Smooth muscle cell (in vitro differentiated cells): Measurements from ENCODE around the gene PDE4A. TPM values are rescaled to one million over a fixed set of nuclear protein-coding genes. Genes with fewer than 3 reads are reported as not detected.
A peak's percentile ranks its signal among the peaks of the same experiment; 100 is the strongest.
"Not testable (repeated sequence)": the region's sequence is repeated elsewhere in the genome, so short reads cannot be mapped to it uniquely, and the experiment has no call there.

ENCODE experiments used
- DNase-seq: peaks from one replicate; lab custom pipeline; 2025; ENCODE audit not compliant: unreplicated experiment; lab: John Stamatoyannopoulos, UW
- H2AFZ ChIP-seq: fragments of 200-600 bp; sonication (generic); 2 replicates; pipeline ENCODE4 v1.6.0; 2016; ENCODE audit warnings: antibody characterized with exemption, low read depth, mild to moderate bottlenecking
- H3F3A ChIP-seq: fragments of 200-600 bp; sonication (generic); 2 replicates; pipeline ENCODE4 v1.6.0; 2017; ENCODE audit warnings: antibody characterized with exemption, low read depth
- H3K27ac ChIP-seq: fragments of 200-600 bp; sonication (generic); 2 replicates; pipeline ENCODE4 v1.5.1; 2016; ENCODE audit warnings: low read depth, mild to moderate bottlenecking
- H3K27me3 ChIP-seq: fragments of 200-600 bp; sonication (generic); 2 replicates; pipeline ENCODE4 v1.6.1; 2016; ENCODE audit warnings: low read depth, mild to moderate bottlenecking
- H3K36me3 ChIP-seq: fragments of 200-600 bp; sonication (generic); 2 replicates; pipeline ENCODE4 v1.5.1; 2016; ENCODE audit warnings: low read depth
- H3K4me1 ChIP-seq: fragments of 200-600 bp; sonication (generic); 2 replicates; pipeline ENCODE4 v1.5.1; 2016; ENCODE audit warnings: low read depth
- H3K4me2 ChIP-seq: fragments of 200-600 bp; sonication (generic); 2 replicates; pipeline ENCODE4 v1.6.0; 2016; ENCODE audit warnings: mild to moderate bottlenecking
- H3K4me3 ChIP-seq: fragments of 200-600 bp; sonication (generic); 2 replicates; pipeline ENCODE4 v1.5.1; 2016; ENCODE audit warnings: mild to moderate bottlenecking
- H3K79me2 ChIP-seq: fragments of 200-600 bp; sonication (generic); 2 replicates; pipeline ENCODE4 v1.6.0; 2016; ENCODE audit warnings: low read depth, mild to moderate bottlenecking
- H3K9ac ChIP-seq: fragments of 200-600 bp; sonication (generic); 2 replicates; pipeline ENCODE4 v1.6.0; 2016; ENCODE audit warnings: low read depth
- H3K9me3 ChIP-seq: fragments of 200-600 bp; sonication (generic); replicated peaks from 2 replicates; pipeline ENCODE4 v1.5.1; 2016; ENCODE audit warnings: low read depth
- H4K20me1 ChIP-seq: fragments of 200-600 bp; sonication (generic); 2 replicates; pipeline ENCODE4 v1.6.0; 2016; ENCODE audit warnings: low read depth
- CTCF ChIP-seq: fragments of 200-600 bp; sonication (generic); IDR thresholded peaks from 2 replicates; pipeline ENCODE4 v1.5.1; 2017; ENCODE audit warnings: borderline replicate concordance, mild to moderate bottlenecking, antibody characterized with exemption; ENCODE audit not compliant: insufficient read depth, poor library complexity, severe bottlenecking
- WGBS: methylation state at CpG from one replicate; pipeline ENCODE4 v1.1.7; 2016; ENCODE audit warnings: low lambda C conversion rate; 5-methylcytosine and 5-hydroxymethylcytosine counted together
- polyA plus RNA-seq: library from polyadenylated mRNA; unstranded; fragments of >200 nt; fragmentation: Nextera tagmentation; extraction: Ambion mirVana; gene quantifications from 2 replicates; pipeline ENCODE4 v1.2.1, GENCODE V29; 2016
- total RNA-seq: library from RNA; depleted of rRNA; stranded (reverse); fragments of >200 nt; gene quantifications from 2 replicates; pipeline ENCODE4 v1.2.3, GENCODE V29; 2014

The PDE4A gene
- total and polyA plus RNA-seq, 2 experiments from 2014 or later: 2.7 to 16.4 TPM

DNA sequence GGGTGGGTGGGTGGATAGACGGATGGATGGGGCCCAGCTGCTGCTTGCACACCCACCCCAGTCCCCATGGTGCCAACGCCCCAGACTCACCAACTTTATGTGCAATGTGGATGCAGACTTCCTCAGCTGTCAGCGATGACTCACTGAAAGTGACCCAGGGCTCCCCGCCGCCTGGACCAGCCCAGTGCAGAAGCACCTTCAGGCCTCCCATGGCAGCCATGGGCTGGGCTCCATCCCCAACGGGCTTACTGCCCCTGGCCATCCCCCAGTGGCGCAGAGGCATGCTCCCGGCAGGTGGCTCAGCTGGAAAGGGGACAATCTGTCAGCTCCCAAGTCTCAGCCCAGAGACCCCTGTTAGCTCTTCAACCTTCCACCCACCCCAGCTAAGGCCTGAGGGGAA lies 42.2 kb upstream of the PDE4A start:
- no peak for DNase-seq
- no peaks in the 10 kb centered on the region for H3K36me3 ChIP-seq

GRCh38 chr19:10379880-10380312 lies 40.4 kb upstream of the PDE4A start:
- Histone ChIP-seq H3K9ac (peak overlapping the region; percentile 85), H4K20me1 (no peaks in the 10 kb centered on the region), H3K36me3 (no peaks in the 10 kb centered on the region), H3K27ac (no peak overlapping the region), H3K4me2 (peak overlapping the region; percentile 92), H3K4me3 (peak overlapping the region; percentile 87), H3K9me3 (no peaks in the 10 kb centered on the region), H3K27me3 (no peaks in the 10 kb centered on the region), H3K79me2 (peaks cover 8% of the 10 kb centered on the region), H3F3A (no peaks in the 10 kb centered on the region), H3K4me1 (peaks cover 8% of the 10 kb centered on the region), H2AFZ (peak overlapping the region; percentile 76)
- DNase-seq: no peak
- 1% methylated on average over 10 of the region's 10 CpGs for WGBS
- TF ChIP-seq CTCF: no peak

More for the DNA sequence above, 42.2 kb upstream of the PDE4A start:
- H3F3A ChIP-seq: no peaks in the 10 kb centered on the region
- TF ChIP-seq CTCF: no peak
- H3K4me1 ChIP-seq: peaks cover 8% of the 10 kb centered on the region
- H3K9ac ChIP-seq: no peak overlapping the region
- no peaks in the 10 kb centered on the region for H3K9me3 ChIP-seq
- no peak overlapping the region for H2AFZ ChIP-seq
- H4K20me1 ChIP-seq: no peaks in the 10 kb centered on the region
- H3K27me3 ChIP-seq: no peaks in the 10 kb centered on the region
- H3K27ac ChIP-seq: no peak overlapping the region
- 100% methylated on average over 3 of the region's 8 CpGs for WGBS
- no peak overlapping the region for H3K4me2 ChIP-seq
- no peak overlapping the region for H3K4me3 ChIP-seq
- H3K79me2 ChIP-seq: peaks cover 8% of the 10 kb centered on the region

GRCh38 chr19:10380313-10381102 lies 39.8 kb upstream of the PDE4A start, which contains the start of gene TYK2:
TYK2 (minus strand) TSS chr19:10380572; CDS start chr19:10378406, 2,166 bp downstream.
- peak within 1 kb of the TSS; percentile 50 for H3K27ac ChIP-seq
- TF ChIP-seq CTCF: no peak
- H3K9ac ChIP-seq: peak within 1 kb of the TSS; percentile 85
- WGBS: under 1% methylated on average over 54 of the region's 58 CpGs
- DNase-seq: peak; percentile 88
- H3K27me3 ChIP-seq: no peaks in the 10 kb centered on the region
- peak within 1 kb of the TSS; percentile 87 for H3K4me3 ChIP-seq
- H3K4me1 ChIP-seq: peaks cover 8% of the 10 kb centered on the region
- H3K79me2 ChIP-seq: peaks cover 8% of the 10 kb centered on the region
- H3F3A ChIP-seq: no peaks in the 10 kb centered on the region
- no peaks in the 10 kb centered on the region for H3K9me3 ChIP-seq
- no peaks in the 10 kb centered on the region for H3K36me3 ChIP-seq
- H2AFZ ChIP-seq: peak within 1 kb of the TSS; percentile 76
- H3K4me2 ChIP-seq: peak within 1 kb of the TSS; percentile 98
- no peaks in the 10 kb centered on the region for H4K20me1 ChIP-seq

DNA sequence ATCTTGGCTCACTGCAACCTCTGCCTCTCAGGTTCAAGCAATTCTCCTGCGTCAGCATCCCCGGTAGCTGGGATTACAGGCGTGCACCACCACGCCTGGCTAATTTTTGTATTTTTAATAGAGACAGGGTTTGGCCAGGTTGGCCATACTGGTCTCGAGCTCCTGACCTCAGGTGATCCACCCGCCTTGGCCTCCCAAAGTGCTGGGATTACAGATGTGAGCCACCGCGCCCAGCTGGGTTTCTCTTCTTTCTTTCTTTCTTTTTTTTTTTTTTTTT lies 37.2 kb upstream of the PDE4A start:
- not testable (repeated sequence) for H3K9ac ChIP-seq, H3K4me1 ChIP-seq, H3K9me3 ChIP-seq, H3K27ac ChIP-seq, H3K27me3 ChIP-seq, H3F3A ChIP-seq, H3K4me2 ChIP-seq, H4K20me1 ChIP-seq, H2AFZ ChIP-seq, H3K36me3 ChIP-seq, H3K4me3 ChIP-seq, DNase-seq, H3K79me2 ChIP-seq
- WGBS: 95% methylated on average over 8 of the region's 8 CpGs
